Heart left ventricle (tissue), 13 donors: ENCODE measurements around the gene RCCD1.

ENCODE experiments used
- POLR2A ChIP-seq, 2 donors: fragments of 450-650 bp; IDR thresholded peaks; one replicate each; pipeline ENCODE4 v1.6.1; 2017; ENCODE audit warnings: antibody characterized with exemption in 2 of 2, mild to moderate bottlenecking in 2 of 2, moderate library complexity in 2 of 2
- TF ChIP-seq, protein P1 (sequence below), 12 donors: fragments of 200-600 bp; sonication (generic) in 4 of 12; IDR thresholded peaks; one replicate each; pipeline versions ENCODE4 v1.5.0 to v1.8.0; 2018 to 2022; ENCODE audit warnings: antibody characterized with exemption in 12 of 12, mild to moderate bottlenecking in 5 of 12
- donor health status: ischemic (EF 13 %, LVEDD 7.1; RV severe dilation, severe dysfunction).
- donor health status: DM: no; HTN: yes; CAD: no.
- donor health status: DM: no; HTN: no; CAD: no.
- donor health status: ischemic (EF 25% LVEDD 6.9; RV normal size, moderate dysfunction).
- donor health status: ischemic (EF 25% LVEDD 5.7; RV mildly dilated, moderate dysfunction).
- donor health status: ischemic (EF 35%, LVEDD 5.7; RV mildly dilated, moderate dysfunction).
- donor health status: nonischemic (EF 11% LVEDD 7.7; RV severe dilation, severe dysfunction).
- donor health status: DM: yes; HTN: yes; CAD: no.
- donor health status: PGD.
- donor health status: ischemic (EF 29% LVEDD 5.4; RV normal size, mild dysfunction).
- donor health status: nonischemic (EF 23%, LVEDD 6.1; RV moderate dilation, normal function).

DNA sequence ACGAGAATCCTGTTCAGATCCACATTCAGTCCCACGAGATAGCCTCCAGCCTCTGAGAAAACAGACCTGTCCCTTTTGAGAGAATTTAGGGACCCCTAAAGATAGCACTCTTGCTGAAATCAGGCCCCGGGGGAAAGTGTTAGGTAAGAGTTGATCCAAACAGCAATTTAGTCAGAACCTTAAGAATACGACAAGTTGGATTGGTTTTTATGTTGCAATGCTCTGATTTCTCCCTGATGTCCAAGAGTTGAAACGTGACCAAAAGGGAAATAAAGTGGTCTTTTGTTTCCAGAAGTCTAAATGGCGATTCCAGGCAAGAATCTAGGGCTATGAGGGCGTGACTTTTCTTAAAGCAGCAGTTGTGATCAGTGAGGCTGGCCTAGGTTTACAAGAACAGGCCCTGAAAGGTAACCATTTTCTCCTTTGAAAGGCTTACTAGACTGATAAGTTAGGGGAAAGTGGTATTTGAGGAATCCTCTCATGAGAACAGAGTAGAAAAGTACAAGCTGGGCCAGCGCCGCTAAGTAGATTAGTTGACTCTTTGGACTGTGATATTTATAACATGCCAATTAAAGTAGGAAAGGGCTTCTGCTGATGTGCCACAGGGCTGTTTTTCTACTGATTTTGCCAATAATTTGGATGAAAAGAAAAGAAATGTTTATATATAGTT, 46.7 kb upstream of the RCCD1 start:
- TF ChIP-seq, protein P1, sequence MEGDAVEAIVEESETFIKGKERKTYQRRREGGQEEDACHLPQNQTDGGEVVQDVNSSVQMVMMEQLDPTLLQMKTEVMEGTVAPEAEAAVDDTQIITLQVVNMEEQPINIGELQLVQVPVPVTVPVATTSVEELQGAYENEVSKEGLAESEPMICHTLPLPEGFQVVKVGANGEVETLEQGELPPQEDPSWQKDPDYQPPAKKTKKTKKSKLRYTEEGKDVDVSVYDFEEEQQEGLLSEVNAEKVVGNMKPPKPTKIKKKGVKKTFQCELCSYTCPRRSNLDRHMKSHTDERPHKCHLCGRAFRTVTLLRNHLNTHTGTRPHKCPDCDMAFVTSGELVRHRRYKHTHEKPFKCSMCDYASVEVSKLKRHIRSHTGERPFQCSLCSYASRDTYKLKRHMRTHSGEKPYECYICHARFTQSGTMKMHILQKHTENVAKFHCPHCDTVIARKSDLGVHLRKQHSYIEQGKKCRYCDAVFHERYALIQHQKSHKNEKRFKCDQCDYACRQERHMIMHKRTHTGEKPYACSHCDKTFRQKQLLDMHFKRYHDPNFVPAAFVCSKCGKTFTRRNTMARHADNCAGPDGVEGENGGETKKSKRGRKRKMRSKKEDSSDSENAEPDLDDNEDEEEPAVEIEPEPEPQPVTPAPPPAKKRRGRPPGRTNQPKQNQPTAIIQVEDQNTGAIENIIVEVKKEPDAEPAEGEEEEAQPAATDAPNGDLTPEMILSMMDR (IDR thresholded peaks at IDR 0.05) = no peak
- no peak for TF ChIP-seq POLR2A (IDR thresholded peaks at IDR 0.05)
